ENCODE measurements around the gene CHPT1. TPM values are rescaled to one million over a fixed set of nuclear protein-coding genes. Genes with fewer than 3 reads are reported as not detected.
"Not testable (repeated sequence)": the region's sequence is repeated elsewhere in the genome, so short reads cannot be mapped to it uniquely, and the experiment has no call there.

Gene CHPT1
- total RNA-seq, 1 donor from 2014 or later: 23.7 TPM

DNA sequence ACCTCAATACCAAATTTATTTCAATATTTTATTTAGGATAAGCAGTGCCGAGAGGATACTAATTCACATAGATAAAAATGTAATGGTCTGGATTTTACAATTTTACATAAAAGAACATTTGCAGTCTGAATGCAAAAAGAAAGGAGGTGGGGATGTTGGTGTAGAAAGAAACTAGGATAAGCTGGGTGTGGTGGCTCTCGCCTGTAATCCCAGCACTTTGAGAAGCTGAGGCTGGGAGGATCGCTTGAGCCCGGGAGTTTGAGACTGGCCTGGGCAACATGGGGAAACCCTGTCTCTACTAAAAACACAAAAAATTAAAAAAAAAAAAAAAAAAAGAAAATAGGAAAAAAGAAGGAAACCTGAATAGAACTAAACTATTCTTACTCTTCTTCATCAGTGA, 25.0 kb downstream of the CHPT1 start:
- no peak for DNase-seq

DNA sequence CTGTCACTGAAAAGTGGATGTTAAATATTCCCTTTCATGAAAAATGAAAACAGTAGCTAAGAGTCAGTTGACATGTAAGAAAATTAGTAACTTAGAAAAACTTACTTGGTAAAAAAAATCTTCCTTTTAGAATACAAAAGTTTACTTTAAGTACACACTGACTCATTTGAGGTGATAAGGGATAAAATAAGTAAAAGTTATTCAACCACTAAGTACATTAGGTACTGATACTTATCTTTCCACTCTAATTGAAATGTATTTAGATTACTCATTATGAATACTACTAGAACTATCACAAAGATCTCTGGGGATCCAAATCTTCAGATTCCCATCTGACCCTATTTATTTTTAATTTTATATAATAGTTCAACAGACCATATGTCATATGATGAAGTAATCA, 29.7 kb downstream of the CHPT1 start:
- DNase-seq: no peak

DNA sequence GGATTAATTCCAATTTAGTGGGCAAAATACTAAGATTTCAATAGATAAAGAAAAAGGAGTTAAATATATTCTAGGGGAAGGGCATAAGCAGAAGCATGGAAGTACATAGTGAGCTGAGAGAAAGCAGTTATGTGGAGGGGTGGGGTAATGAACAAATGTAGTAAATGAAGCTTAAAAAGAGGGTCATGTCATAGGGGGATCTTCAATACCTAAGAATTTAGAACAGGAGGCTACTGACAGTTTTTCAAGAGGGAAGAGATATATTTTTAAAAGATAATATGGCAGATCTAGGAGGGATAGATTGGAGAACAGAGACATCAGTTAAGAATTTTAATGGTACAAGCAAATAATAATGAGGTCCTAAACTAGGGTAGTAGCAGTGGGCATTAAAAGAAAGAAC, 32.4 kb downstream of the CHPT1 start:
- no peak for DNase-seq

DNA sequence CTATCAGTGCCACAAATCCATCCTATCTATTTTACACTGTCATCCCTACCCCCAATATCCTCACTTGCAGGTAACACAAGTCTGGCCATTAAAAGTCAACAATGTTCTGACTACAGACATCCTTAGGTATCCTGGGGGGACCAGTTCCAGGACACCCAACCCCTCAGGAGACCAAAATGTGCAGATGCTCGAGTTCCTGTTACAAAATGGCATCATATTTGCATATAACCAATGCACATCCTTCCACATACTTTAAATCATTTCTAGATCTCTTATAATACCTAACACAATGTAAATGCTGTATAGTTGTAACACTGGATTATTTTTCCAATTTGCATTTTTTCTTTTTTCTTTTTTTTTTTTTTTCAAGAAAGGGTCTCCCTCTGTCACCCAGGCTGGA, 34.9 kb downstream of the CHPT1 start:
- DNase-seq: no peak

DNA sequence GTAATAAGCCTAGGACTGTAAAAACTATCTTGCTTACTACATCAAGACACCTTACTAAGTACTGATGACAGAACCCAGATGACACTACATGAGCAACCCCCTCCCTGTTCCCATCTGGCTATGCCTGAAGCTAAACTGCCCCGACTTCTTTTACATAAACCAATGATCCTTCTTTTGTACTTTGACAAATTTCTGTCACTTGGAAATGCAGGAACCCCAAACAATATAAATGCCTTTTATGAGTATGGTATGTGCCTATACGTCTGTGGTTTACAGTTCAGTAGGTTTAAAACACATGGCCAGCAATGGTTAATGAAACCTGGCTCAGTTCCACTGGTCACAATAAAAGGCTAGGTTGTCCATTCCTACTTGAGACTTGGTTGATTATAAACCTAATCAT, 35.7 kb downstream of the CHPT1 start:
- no peak for DNase-seq

DNA sequence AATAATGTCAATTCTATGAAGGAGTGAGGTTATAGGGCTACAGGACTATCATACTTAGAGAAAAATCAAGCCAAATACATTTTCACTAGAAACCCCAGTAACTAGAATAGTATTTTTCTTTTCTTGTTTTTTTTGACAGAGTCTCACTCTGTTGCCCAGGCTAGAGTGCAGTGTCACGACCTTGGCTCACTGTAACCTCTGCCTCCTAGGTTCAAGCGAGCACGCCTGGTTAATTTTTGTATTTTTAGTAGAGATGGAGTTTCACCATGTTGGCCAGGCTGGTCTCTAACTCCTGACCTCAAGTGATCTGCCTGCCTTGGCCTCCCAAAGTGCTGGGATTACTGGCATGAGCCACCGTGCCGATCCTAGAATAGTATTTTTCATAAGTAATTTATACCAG, 37.0 kb downstream of the CHPT1 start:
- not testable (repeated sequence) for DNase-seq

DNA sequence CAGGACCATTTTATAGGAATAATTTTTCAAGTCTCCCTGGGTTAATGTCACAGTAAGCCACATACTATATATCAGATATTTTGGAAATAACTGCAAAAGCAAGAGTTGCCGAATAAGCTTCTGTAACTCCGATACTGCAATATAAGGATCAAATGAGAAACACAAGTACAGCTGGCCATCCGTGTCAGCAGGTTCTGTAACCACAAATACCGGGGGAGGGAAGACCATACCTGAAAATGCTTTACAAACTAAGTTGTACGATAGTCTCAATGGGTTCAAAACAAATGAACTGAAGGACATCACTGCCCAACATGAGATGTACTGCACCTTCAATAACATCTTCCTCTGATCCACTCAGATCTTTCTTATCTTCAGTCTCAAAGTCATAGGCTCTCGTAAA, 40.0 kb downstream of the CHPT1 start:
- no peak for DNase-seq

DNA sequence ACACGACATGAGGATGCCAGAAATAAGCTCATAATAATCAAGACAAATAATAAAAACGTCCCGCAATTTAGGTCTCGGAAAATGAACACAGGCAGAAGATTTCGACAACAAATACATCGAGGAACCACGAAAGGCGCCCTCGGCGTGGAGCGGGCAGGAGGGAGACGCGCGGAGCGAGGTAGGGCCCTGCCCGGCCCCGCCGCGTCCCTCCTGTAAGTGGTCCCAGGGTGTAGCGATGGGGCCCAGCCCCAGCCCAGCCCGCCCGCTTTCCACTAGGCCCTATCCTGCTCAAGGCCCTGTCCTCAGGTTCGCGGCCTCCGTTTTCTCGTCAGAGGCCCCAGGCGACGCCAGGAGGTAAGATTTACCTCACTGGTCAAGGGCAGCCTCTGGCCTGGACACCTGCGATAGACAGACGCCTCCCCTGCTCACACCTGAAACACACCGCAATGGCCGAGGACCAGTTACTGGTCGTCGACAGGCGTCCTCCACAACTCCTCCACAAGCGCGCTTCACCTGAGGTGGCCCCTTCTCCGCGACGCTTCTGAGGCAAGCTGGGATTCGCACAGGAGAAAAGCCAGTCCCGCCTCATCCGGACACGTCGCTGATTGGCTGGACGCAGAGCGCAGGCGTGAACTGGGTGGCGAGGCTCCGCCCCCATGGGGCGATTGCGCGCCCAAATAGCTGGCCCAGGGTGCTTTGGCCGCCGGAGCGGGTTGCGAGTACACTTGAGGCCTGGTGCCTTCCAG, 41.7 kb downstream of the CHPT1 start, which contains the start of gene SYCP3:
Gene SYCP3 (minus strand): TSS at position 543 of the 746 bp plus-strand sequence. CDS start 1,527 bp downstream, outside the sequence.
- no peak for DNase-seq

DNA sequence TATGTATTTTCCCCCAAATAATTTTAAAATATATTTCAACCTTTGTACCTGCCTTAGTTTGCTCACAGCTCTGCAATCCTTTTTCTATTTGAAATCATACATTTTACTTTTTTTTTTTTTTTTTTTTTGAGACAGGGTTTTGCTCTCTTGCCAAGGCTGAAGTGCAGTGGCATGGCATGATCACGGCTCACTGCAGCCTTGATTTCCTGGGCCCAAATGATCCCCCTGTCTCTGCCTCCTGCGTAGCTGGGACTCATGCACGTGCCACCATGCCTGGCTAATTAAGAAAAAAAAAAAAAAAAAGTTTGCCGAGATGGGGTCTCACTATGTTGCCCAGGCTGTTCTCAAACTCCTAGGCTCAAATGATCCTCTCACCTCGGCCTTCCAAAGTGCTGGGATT, 43.1 kb downstream of the CHPT1 start:
- DNase-seq: no peak

DNA sequence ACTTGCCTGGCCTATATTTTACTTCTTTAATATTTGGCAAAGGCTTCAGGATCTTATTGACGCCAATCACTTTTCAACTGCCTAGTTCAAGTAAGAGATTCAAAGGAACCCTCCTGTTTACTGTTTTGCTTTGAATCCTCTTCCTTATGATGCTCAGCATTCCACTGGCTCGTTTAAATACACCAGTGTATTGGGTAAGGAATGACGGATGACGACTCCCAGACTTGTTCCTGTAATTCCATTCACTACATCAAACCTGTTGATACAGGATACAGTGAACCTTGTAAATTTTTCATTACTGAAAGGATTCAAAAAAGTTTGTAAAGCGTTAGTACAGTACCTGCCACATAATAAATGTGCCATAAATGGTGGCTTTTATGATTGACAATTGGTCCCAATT, 43.5 kb downstream of the CHPT1 start:
- DNase-seq: no peak

DNA sequence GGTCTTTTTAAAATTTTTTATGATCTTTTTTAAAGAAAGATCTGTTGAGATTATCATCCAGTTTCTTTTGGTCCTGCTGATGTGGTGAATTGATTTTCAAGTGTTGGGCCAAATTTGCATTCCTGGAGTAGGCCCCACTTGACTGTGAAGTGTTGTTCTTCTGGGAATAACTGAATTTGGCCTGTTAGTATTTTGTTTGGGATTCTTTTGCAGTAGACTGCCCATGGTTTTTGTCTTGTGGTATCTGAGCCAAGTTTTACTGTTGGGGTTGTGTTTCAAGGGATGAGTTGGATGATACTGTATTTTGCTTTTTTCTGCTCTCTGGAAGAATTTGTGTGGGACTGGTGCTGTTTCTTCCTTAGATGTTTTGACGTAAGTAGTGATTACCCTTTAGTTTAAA, 45.8 kb downstream of the CHPT1 start:
- DNase-seq: no peak

DNA sequence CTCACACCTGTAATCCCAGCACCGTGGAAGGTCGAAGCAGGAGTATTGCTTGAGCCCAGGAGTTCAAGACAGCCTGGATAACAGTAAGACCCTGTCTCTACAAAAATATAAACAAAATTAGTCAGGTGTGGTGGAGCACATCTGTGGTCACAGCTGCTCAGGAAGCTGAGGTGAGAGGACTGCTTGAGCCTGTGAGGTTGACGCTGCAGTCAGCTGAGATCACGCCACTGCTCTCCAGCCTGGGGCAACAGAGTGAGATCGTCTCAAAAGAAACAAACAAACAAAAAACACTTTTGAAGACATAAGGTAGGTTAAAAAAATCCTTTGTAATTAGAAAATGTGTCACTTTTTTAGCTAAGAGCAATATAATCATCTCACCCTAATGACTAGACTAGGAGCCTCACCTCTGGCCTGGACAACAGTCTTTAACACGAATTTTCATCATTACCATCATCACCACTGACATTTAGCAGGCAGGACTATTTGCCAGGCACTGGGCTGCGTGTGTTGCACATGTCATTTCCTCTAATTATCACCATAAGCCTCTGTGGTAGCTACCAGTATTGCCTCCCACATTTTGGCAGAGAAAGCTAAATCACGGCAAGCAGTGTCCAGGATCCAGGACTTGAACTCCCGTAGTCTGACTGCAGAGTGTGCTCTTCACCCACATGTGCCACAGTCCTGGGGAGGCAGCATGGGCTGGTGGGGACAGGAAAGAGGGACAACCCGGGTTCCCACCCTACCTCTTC, 46.5 kb downstream of the CHPT1 start:
- no peak for DNase-seq

DNA sequence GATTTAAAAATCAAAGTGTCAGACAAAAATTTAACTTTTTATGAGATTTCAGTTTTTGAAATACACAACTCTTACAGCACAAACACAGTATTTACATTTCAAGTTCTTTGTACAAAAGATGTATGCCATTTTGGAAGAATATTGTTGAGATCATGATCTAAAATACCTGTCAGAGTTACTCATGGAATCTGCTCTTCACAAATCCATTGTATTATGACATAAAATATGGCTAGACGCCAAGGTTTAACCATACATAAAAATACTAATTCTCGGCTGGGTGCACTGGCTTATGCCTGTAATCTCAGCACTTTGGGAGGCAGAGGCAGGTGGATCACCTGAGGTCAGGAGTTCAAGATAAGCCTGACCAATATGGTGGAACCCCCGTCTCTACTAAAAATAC, 48.0 kb downstream of the CHPT1 start:
- no peak for DNase-seq

DNA sequence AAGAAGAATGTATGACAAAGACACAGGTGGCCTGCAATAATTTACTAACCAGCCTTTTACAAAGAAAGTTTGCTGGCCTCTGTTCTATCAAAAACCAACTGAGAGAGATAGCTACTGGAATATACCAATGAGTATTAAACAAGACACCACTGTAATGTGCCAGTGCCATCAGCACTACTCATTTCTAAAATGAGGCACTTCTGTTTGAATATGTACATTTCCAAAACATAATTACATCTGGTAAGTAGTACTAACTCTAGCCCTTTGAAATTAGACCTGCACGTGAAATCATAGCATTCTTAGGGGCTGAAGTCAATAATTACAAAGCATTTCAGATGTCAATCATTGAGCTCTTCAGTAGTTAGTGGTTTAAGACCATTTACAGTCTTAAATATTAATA, 48.8 kb downstream of the CHPT1 start:
- DNase-seq: no peak

DNA sequence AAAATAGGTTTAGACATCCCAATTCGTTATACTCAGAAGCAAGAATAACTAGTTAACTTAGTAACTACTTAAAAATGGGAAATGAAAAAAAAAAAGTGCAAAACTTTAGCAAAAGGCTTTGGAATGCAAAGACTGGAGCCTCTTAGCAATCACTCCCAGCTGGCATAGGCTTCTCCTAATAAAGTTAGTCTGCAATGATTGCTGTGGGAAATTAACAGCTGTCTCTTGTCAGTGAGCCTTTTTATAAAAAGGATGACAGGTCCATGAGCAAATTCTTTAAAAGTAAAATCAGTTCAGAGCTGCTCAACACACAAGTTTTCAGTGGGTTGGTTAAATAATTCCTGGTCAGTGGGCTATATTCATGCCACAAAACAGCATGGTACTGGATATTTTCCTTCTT, 49.2 kb downstream of the CHPT1 start:
- no peak for DNase-seq

DNA sequence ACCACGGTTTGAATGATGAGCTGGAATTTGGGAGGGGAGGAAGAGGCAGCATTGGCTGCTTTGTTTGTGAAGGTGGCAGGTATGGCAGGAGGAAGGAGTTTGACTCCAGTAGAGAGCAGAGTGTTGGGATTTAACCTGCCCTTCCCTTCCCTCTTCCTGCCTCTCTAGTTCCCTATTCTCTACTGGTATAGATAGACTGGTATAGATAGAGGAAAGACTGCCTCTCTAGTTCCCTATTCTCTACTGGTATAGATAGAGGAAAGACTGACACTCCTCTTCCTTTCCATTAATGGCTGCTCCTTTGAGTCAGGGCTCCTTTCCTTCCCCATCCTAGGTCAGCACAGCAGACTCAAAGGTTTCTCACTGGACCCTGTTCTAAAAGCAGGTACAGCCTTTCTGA, 50.3 kb downstream of the CHPT1 start:
- DNase-seq: no peak

DNA sequence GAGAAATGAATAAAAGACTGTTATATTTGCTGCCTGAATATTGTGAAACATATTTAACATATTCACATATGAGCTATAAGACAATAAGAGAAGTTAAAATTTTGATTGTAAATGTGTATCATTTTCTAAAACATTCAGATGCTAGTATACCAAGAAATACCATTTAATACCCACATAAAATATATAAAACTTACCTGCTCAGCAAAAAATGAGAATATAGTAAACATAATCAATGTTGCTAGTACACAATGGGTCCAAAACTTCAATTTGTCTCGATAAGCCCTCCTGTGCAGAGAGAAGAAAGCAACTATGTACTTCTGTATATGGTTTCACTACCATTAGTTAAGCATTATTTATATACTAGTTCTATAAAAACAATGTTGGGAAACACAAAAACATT, 51.5 kb downstream of the CHPT1 start:
- DNase-seq: no peak

DNA sequence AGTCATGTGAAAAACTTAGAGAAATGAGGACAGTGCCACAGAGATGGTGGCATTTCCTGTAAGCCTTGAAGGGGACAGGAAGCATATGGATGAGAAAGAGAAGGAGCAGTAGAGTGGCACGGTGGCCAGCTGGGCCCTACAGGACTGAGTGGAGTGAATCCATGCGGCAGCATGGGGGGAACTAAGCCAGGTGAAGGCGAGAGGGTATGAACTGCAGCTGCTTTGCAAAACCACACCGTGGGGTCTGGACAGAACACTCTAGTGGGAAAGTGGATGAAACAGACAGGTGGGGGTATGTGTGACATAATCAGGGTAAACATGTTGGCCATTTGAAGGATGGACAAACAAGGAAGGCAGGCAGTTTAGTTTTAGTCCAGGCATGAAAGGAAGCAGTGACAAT, 52.2 kb downstream of the CHPT1 start:
- DNase-seq: no peak

DNA sequence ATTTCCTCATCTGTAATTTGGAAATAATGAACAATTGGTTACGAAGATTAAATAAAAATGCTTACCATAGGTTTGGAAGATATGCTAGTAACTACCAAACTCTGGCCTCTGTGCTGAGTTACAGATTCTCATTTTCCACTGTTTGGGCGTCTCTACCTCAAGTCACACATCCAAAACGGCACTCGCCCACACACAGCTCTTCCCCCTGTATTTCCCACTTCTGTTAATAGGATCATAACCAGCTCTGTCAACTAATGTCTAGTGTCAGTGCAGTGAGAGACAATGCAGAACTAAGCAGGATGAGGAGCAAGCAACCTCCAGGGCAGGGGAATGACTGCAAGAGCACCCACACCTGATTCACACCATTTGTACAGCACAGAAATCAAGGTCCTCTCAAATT, 52.7 kb downstream of the CHPT1 start:
- no peak for DNase-seq

DNA sequence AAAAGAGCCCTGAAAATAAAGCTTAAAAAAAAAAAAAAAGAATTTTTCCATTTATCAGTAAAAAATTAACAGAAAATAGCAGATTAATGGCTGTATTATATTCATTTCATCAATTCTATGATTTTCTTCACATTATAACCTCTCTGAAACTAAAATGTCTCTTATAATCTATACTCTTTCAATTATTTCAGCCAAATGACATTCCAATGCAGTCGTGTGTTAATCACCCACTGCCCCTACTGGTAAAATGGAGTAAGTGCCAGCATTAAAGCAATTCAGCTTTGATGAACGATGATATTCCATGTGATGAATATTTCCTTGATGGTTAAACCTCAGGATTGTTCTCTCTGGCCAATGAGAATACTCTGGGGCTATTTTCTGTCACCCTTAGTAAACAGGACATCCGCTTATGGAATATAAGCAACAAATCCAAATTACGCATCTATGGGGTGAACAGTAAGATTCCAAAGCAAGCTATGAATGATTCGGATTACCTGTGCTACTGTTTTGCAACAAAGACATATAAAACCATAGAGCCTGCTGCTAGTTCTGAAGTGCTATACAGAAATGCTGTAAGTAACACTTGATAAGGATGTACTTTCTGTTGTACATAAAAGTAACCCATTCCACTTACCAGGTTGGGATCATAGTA, 62.1 kb downstream of the CHPT1 start:
- DNase-seq: peak; percentile 24

DNA sequence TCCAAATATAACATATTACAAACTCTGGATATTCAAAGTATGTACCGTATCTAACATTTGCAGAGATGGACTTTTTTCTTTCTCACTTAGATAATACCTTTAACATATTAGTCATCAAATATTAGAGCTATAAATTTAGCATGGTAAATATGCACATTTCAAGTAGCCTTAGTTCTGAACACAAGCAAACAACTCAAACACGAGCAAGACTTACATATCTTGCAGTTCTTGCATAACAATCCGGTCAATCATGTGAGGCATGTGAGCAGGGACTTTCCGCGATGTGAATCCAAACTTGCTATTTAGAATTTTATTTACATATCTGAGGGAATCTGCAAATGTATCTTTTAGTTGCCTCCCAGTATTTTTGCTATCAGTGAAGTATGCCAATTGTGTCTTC, 63.9 kb downstream of the CHPT1 start:
- DNase-seq: no peak

DNA sequence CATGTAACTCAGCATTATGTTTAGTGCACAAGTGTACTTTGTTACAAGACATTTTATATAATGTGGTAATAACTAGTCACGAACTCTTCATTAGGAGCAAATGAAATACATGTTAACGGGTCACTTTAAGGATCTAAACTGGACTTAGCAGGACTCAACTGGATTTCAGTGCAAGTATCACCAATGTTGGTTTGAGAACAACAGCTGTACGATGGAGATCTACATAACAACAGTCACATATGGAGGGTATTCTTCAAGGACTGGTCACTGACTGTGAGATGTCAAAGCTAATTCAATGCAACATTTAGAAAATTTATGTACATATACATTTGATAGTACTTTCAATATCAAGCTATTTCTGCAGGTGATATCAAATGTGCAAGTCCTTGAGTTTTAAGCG, 64.3 kb downstream of the CHPT1 start:
- DNase-seq: no peak

DNA sequence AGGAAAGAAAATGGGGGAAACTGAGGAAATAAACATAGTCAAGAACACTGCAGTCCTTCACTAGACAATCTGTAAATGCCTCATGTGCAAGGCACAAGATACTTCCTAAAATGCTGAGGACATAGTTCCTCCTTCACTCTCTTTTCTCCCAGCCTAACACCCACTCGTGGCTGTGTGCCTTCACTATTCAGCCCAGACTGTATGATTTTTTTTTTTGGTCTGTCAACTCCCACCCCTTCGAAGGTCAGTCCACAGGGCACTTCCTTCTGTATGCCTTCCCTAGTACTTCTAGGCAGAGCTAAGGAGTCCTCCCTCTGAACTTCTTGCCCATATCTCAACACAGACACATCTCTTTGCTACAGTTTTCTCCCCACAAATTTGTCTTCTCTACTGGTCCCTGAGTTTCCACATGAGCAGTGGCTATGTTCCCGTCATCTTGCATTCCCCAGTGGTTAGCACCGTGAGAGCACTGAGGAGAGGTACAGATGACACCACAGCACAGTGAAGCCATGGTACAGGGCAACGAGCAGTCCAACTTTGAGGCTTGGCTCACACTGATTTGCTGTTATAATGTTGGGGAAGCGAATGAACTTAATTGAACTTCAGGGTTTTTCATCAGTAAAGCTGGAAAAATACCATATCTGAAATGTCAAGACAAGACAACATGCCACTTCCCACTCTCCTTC, 65.9 kb downstream of the CHPT1 start:
- no peak for DNase-seq

All from skin of body (tissue), 2 donors.